Neural cell (in vitro differentiated cells): Measurements from ENCODE around the gene CROCC2. TPM values are rescaled to one million over a fixed set of nuclear protein-coding genes. Genes with fewer than 3 reads are reported as not detected.

Experiments
- H2AFZ ChIP-seq: fragments of 200-600, 300-800 bp; sonication (generic), shearing (Covaris generic); 2 replicates; pipeline ENCODE4 v1.6.0; 2014; ENCODE audit warnings: low read depth, mild to moderate bottlenecking, antibody characterized with exemption, low read length, moderate library complexity
- H3F3A ChIP-seq: fragments of 200-600 bp; shearing (Covaris generic); 2 replicates; pipeline ENCODE4 v1.6.1; 2016; ENCODE audit warnings: mild to moderate bottlenecking, moderate library complexity, mixed read lengths, antibody characterized with exemption, low read length; ENCODE audit not compliant: insufficient read depth, poor library complexity, severe bottlenecking
- H3K27ac ChIP-seq: fragments of 200-600, 300-800 bp; sonication (generic), shearing (Covaris generic); 2 replicates; pipeline ENCODE4 v1.5.1; 2014; ENCODE audit warnings: mild to moderate bottlenecking, low read length, moderate library complexity
- H3K27me3 ChIP-seq: fragments of 300-800, 200-600 bp; sonication (generic), shearing (Covaris generic); 2 replicates; pipeline ENCODE4 v1.6.0; 2014; ENCODE audit warnings: mild to moderate bottlenecking, low read depth, low read length, moderate library complexity; ENCODE audit not compliant: insufficient read depth
- H3K36me3 ChIP-seq: fragments of 300-800, 200-600 bp; sonication (generic), shearing (Covaris generic); 2 replicates; pipeline ENCODE4 v1.5.1; 2014; ENCODE audit warnings: mild to moderate bottlenecking, antibody characterized with exemption, low read length, moderate library complexity; ENCODE audit not compliant: insufficient read depth
- H3K4me2 ChIP-seq: fragments of 300-800, 200-600 bp; sonication (generic), shearing (Covaris generic); 2 replicates; pipeline ENCODE4 v1.6.0; 2014; ENCODE audit warnings: mild to moderate bottlenecking, low read length
- H3K4me3 ChIP-seq: fragments of 300-800, 200-600 bp; sonication (generic), shearing (Covaris generic); 2 replicates; pipeline ENCODE4 v1.5.1; 2014; ENCODE audit warnings: mild to moderate bottlenecking, low read length, moderate library complexity
- H3K79me2 ChIP-seq: fragments of 200-600 bp; shearing (Covaris generic); replicated peaks from 2 replicates; pipeline ENCODE4 v1.6.0; 2014; ENCODE audit warnings: mild to moderate bottlenecking, low read length, moderate library complexity; ENCODE audit not compliant: insufficient read depth
- H3K9ac ChIP-seq: fragments of 300-800, 200-600 bp; sonication (generic), shearing (Covaris generic); 2 replicates; pipeline ENCODE4 v1.6.1; 2016; ENCODE audit warnings: mild to moderate bottlenecking, low read length, mixed read lengths
- H3K9me2 ChIP-seq: fragments of 200-600 bp; shearing (Covaris generic); 2 replicates; pipeline ENCODE4 v1.6.1; 2016; ENCODE audit warnings: mild to moderate bottlenecking, low read length, mixed read lengths; ENCODE audit not compliant: insufficient read depth
- H3K9me3 ChIP-seq: fragments of 200-600, 300-800 bp; sonication (generic), shearing (Covaris generic); 2 replicates; pipeline ENCODE4 v1.6.1; 2016; ENCODE audit warnings: mild to moderate bottlenecking, mixed run types, low read length, moderate library complexity, mixed read lengths
- H4K20me1 ChIP-seq: fragments of 200-600 bp; shearing (Covaris generic); 2 replicates; pipeline ENCODE4 v1.6.1; 2016; ENCODE audit warnings: mild to moderate bottlenecking, mixed run types; ENCODE audit not compliant: insufficient read depth
- EP300 ChIP-seq: fragments of 450-650 bp; conservative IDR thresholded peaks from 2 replicates; pipeline ENCODE4 v1.6.1; 2014; ENCODE audit warnings: antibody characterized with exemption, mild to moderate bottlenecking, moderate library complexity; ENCODE audit not compliant: poor library complexity, severe bottlenecking
- EZH2 ChIP-seq: fragments of 200-600, 300-800 bp; shearing (Covaris generic), sonication (generic); IDR thresholded peaks from 2 replicates; pipeline ENCODE4 v1.6.1; 2014; ENCODE audit warnings: antibody characterized with exemption, low read length, borderline replicate concordance, mild to moderate bottlenecking; ENCODE audit not compliant: insufficient read depth, poor library complexity, severe bottlenecking
- MXI1 ChIP-seq: fragments of 450-650 bp; conservative IDR thresholded peaks from 2 replicates; pipeline ENCODE4 v1.6.1; 2014; ENCODE audit warnings: antibody characterized with exemption, mild to moderate bottlenecking; ENCODE audit not compliant: poor library complexity, severe bottlenecking
- POLR2AphosphoS5 ChIP-seq: IDR thresholded peaks from 2 replicates; pipeline ENCODE4 v1.6.1; 2012
- RAD21 ChIP-seq: fragments of 450-650 bp; conservative IDR thresholded peaks from 2 replicates; pipeline ENCODE4 v1.6.1; 2014; ENCODE audit warnings: antibody characterized with exemption, mild to moderate bottlenecking, moderate library complexity
- REST ChIP-seq: IDR thresholded peaks from 2 replicates; pipeline ENCODE4 v1.6.1; 2012; ENCODE audit warnings: borderline replicate concordance
- SMC3 ChIP-seq: fragments of 450-650 bp; conservative IDR thresholded peaks from 2 replicates; pipeline ENCODE4 v1.6.1; 2014; ENCODE audit warnings: antibody characterized with exemption, mild to moderate bottlenecking, moderate library complexity; ENCODE audit not compliant: poor library complexity
- TAF1 ChIP-seq: IDR thresholded peaks from 2 replicates; pipeline ENCODE4 v1.6.1; 2012; ENCODE audit warnings: low read depth
- polyA plus RNA-seq: library from polyadenylated mRNA; depleted of rRNA; stranded (reverse); fragments of >200 nt; gene quantifications from 2 replicates; pipeline ENCODE4 v1.2.3, GENCODE V29; 2014

CROCC2 gene
- polyA plus RNA-seq, 1 donor from 2014 or later: 0.09 TPM

GRCh38 chr2:240962300-240963064 lies 56.3 kb downstream of the CROCC2 start:
- Histone ChIP-seq H3K27me3 (no peaks in the 10 kb centered on the region), H3K9me2 (no peaks in the 10 kb centered on the region), H3K4me3 (no peak overlapping the region), H3K79me2 (no peaks in the 10 kb centered on the region), H3F3A (no peaks in the 10 kb centered on the region), H4K20me1 (no peaks in the 10 kb centered on the region), H3K27ac (no peak overlapping the region), H3K36me3 (no peaks in the 10 kb centered on the region), H3K9me3 (no peaks in the 10 kb centered on the region), H2AFZ (no peak overlapping the region), H3K4me2 (no peak overlapping the region), H3K9ac (no peak overlapping the region)
- TF ChIP-seq POLR2AphosphoS5 (no peak), EZH2 (no peak), RAD21 (no peak)

DNA sequence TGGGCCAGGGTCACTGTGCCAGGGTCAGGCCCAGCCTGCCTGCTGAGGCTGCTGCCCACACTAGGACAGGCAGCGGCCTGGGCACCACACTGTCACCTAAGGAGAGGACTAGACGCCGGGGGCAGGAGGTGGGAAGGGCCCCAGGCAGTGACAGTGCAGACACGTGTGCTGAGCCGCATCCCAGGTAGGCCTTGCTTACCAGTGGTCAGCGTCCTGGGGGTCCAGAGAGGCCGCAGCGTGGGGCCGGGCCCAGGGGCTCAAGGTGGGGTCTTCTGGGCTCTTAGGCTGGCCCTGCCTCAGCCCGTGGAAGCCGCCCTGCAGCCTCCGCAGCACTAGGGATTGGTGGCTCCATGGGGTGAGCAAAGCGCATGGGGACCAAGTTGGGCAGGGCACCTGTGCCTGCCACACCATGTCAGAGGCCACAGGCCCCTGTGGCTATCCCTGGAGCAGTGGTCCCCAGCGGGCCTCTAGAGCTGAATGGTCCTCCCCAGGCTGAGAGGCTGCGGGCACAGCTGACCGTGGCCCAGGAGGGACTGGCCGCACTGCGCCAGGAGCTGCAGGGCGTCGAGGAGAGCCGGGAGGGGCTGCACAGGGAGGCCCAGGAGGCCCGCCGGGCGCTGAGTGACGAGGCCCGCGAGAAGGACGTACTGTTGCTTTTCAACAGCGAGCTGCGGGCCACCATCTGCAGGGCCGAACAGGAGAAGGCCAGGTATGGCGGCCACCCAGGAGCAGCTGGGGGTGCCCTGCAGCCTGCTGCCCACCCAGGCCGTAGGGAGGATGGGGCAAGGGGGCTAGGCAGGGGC lies 57.1 kb downstream of the CROCC2 start:
- H4K20me1 ChIP-seq: no peaks in the 10 kb centered on the region
- H3K27me3 ChIP-seq: no peaks in the 10 kb centered on the region
- H3K79me2 ChIP-seq: no peaks in the 10 kb centered on the region
- H3K9me2 ChIP-seq: no peaks in the 10 kb centered on the region
- H2AFZ ChIP-seq: no peak overlapping the region
- no peaks in the 10 kb centered on the region for H3K36me3 ChIP-seq
- no peak overlapping the region for H3K4me3 ChIP-seq
- no peaks in the 10 kb centered on the region for H3K9me3 ChIP-seq
- H3F3A ChIP-seq: no peaks in the 10 kb centered on the region
- no peak overlapping the region for H3K27ac ChIP-seq
- TF ChIP-seq MXI1: no peak
- no peak for TF ChIP-seq POLR2AphosphoS5
- no peak for TF ChIP-seq EP300
- TF ChIP-seq SMC3: no peak
- no peak for TF ChIP-seq EZH2
- TF ChIP-seq TAF1: no peak
- TF ChIP-seq REST: no peak
- TF ChIP-seq RAD21: no peak
- no peak overlapping the region for H3K4me2 ChIP-seq
- no peak overlapping the region for H3K9ac ChIP-seq
